ENCODE results near the gene UBL7. TPM values are rescaled to one million over a fixed set of nuclear protein-coding genes. Genes with fewer than 3 reads are reported as not detected.

Gene UBL7
- total RNA-seq, 3 donors from 2014 or later, result 29.5 to 43.5 (median 37.6) TPM

DNA sequence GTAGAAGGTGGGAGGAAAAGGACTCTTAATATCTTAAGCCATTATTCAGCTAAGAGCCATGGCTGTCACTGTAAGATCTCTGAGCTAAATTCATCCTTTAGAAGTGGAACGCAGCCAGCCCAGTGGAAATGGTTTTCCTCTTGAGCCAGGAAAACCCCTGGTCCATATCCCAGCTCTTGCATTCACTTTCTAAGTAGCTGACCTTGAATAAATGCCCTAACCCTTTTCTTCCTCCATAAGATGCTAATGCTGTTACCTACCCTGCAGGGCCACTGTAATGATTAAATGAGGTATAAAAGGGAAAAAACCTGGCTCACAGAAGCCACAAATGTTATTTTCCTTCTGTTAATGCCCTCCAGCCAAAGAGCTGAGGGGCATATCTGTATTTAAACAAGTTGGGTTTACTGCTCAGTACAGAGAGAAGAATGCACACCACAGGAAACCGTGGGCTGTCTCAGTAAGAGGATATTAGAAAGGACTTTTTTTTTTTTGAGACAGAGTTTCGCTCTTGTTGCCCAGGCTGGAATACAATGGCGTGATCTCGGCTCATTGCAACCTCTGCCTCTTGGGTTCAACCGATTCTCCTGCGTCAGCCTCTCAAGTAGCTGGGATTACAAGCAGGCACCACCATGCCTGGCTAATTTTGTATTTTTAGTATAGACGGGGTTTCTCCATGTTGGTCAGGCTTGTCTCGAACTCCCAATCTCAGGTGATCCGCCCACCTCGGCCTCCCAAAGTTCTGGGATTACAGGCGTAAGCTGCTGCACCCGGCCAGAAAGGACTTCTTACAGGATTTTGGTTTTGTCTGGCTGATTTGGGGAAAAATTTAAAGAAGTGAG is 6.8 kb downstream of the UBL7 start:
- Histone ChIP-seq H3K9me3 (no peaks in the 10 kb centered on the region), H3K36me3 (ENCODE audit: low read depth) (peaks cover 14% of the 10 kb centered on the region), H3K4me3 (no peak overlapping the region), H3K4me1 (ENCODE audit: low read depth) (no peaks in the 10 kb centered on the region)
- no peak for DNase-seq
- no peak for ATAC-seq
- intact Hi-C loops (cut with DNase I, micrococcal nuclease), result no loop called here
- TF ChIP-seq, protein P1, sequence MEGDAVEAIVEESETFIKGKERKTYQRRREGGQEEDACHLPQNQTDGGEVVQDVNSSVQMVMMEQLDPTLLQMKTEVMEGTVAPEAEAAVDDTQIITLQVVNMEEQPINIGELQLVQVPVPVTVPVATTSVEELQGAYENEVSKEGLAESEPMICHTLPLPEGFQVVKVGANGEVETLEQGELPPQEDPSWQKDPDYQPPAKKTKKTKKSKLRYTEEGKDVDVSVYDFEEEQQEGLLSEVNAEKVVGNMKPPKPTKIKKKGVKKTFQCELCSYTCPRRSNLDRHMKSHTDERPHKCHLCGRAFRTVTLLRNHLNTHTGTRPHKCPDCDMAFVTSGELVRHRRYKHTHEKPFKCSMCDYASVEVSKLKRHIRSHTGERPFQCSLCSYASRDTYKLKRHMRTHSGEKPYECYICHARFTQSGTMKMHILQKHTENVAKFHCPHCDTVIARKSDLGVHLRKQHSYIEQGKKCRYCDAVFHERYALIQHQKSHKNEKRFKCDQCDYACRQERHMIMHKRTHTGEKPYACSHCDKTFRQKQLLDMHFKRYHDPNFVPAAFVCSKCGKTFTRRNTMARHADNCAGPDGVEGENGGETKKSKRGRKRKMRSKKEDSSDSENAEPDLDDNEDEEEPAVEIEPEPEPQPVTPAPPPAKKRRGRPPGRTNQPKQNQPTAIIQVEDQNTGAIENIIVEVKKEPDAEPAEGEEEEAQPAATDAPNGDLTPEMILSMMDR (IDR thresholded peaks at IDR 0.05), result no peak

DNA sequence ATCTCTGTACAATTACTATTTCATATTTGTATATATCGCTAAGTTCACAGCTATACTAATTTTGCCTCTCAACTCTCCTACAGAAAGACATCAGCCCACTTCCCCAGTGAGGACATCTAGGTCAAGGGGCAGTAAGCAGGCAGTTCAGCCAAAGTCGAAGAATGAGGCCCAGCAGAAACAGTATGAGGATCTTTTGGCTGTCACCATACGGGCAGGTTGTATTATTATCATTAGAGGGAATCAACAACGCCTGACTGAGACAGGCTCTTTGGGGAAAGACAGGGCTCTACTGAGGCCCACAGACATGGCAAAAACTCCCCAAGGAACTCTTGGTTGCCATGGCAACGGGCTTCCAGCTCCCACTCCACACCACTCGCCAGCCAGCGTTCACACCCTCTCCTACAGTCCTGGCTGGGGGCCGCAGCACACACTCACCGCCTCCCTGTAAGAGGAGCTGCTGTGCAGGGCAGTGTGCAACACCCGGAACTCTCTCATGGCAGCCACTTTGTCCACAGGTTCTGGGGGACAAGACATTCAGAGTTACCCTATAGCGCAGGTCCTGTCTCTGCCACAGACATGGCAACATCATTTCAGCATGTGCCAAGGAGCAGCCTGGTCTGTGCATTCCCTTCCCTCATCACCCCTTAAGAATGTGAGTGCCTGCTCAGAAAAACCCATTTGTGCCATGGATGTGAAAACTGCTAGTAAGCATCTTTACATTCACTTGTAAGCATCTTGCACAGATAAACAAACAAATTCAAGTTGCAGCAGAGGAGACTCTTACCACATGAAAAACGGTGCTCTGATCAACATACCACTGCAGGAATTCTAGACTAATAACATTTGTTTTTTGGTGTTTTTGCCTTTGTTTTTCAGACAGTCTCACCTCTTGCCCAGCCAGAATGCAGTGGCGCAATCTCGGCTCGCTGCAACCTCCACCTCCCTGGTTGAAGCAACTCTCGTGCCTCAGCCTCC is 8.8 kb downstream of the UBL7 start:
- Histone ChIP-seq H3K4me1 (ENCODE audit: low read depth) (no peaks in the 10 kb centered on the region), H3K36me3 (ENCODE audit: low read depth) (peaks cover 16% of the 10 kb centered on the region), H3K9me3 (no peaks in the 10 kb centered on the region), H3K4me3 (no peak overlapping the region)
- DNase-seq (no peak), ATAC-seq (no peak)
- TF ChIP-seq, protein P1 (IDR thresholded peaks at IDR 0.05), result no peak
- intact Hi-C loops (cut with DNase I, micrococcal nuclease), result no loop called here

- no peaks in the 10 kb centered on the region for H3K9me3 ChIP-seq
- TF ChIP-seq, protein P1 (IDR thresholded peaks at IDR 0.05), result no peak
- H3K4me1 ChIP-seq (ENCODE audit: low read depth), result no peaks in the 10 kb centered on the region
- DNase-seq (no peak), ATAC-seq (no peak)
- intact Hi-C loops (cut with DNase I, micrococcal nuclease), result no loop called here
- H3K36me3 ChIP-seq (ENCODE audit: low read depth), result peaks cover 16% of the 10 kb centered on the region
- no peak overlapping the region for H3K4me3 ChIP-seq
Observed at GRCh38 chr15:74451322-74451721, 9.6 kb downstream of the UBL7 start.

GRCh38 chr15:74449643-74450205 is 11.2 kb downstream of the UBL7 start:
- ATAC-seq, result no peak
- Histone ChIP-seq H3K36me3 (ENCODE audit: low read depth) (peaks cover 16% of the 10 kb centered on the region), H3K9me3 (no peaks in the 10 kb centered on the region), H3K4me1 (ENCODE audit: low read depth) (no peaks in the 10 kb centered on the region), H3K4me3 (no peak overlapping the region)
- intact Hi-C loops (cut with DNase I, micrococcal nuclease), result no loop called here
- no peak for DNase-seq
- TF ChIP-seq, protein P1 (IDR thresholded peaks at IDR 0.05), result no peak

DNA sequence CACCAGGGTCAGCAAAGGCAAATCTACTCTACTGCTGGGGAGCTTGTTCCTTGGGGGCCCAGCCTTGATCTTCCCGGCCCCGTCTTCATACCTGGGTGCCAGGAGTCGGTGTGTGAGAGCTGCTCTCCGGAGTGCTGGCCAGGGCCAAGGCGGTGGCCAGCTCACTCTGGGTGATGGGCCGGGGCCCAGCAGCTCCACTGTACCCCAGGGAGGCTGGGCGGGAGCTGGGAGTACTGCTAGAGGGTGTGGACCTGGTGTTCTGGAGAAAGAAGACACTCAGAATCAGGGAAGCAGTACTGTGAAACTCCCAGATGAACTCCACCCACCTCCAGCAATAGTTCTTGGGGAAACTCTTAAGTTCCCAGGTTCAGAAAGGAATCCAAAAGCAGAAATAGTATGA is 11.9 kb downstream of the UBL7 start:
- no peak for DNase-seq
- TF ChIP-seq, protein P1 (IDR thresholded peaks at IDR 0.05), result no peak
- intact Hi-C loops (cut with DNase I, micrococcal nuclease), result no loop called here
- H3K4me3 ChIP-seq, result no peak overlapping the region
- peaks cover 16% of the 10 kb centered on the region for H3K36me3 ChIP-seq (ENCODE audit: low read depth)
- no peaks in the 10 kb centered on the region for H3K4me1 ChIP-seq (ENCODE audit: low read depth)
- H3K9me3 ChIP-seq, result no peaks in the 10 kb centered on the region
- ATAC-seq, result no peak
